ENCODE results near the gene FAM136A.
"Not testable (repeated sequence)": the region's sequence is repeated elsewhere in the genome, so short reads cannot be mapped to it uniquely, and the experiment has no call there.

The FAM136A gene

GRCh38 chr2:70283500-70284191 lies 18.2 kb downstream of the FAM136A start:
- no peak for DNase-seq

DNA sequence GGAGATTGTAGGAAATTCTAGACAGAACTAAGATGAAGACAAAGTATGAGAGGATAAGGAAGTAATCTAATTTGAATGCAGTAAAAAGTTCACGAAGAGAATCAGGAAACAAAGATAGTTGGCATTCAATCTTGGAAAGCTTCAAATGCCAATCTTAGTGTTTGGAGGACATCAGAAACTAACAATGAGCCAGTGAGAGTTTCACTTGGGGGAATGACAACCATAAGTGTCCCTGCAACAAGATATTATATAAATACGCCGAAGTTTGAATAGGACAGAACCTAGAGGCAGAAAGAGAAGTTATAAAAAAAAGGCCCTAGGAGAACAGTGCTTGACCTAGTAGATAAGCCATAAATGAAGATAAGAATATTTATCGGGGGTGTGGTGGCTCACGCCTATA lies 19.4 kb downstream of the FAM136A start:
- no peak for DNase-seq

DNA sequence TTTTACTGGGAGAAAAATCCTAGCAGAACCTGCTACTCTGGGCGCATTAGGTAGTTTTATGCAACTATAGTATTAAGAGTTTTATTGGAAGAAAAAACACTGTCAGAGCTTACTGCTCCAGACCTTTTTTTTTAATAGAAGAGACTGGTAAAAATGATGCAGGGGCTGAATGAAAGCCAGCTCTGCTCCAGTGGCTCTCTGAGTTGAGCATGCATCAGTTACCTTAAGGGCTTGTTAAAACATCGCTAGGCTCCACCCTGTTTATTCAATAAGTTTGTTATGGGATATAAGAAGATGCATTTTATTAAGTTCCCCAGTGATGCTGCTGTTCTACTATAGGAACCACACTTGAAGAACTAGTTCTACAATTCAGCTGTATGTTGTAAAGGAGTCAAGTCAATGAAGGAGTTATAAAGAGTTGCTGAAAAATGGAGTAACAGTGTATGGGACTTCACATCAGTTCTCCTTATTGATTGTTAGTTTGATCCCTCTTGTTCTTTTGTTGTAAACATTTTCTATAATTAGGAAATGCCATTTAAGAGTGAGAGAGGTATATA lies 21.5 kb downstream of the FAM136A start:
- DNase-seq: no peak

GRCh38 chr2:70270323-70270722 lies 31.5 kb downstream of the FAM136A start:
- no peak for DNase-seq

GRCh38 chr2:70269422-70270302 lies 32.2 kb downstream of the FAM136A start:
- not testable (repeated sequence) for DNase-seq

DNA sequence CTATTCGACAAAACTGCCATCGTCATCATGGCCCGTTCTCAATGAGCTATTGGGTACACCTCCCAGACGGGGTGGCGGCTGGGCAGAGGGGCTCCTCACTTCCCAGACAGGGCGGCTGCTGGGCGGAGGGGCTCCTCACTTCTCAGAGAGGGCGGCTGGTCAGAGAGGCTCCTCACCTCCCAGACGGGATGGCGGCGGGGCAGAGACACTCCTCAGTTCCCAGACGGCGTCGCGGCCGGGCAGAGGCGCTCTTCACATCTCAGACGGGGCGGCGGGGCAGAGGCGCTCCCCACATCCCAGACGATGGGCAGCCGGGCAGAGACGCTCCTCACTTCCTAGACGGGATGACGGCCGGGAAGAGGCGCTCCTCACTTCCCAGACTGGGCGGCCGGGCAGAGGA lies 34.9 kb downstream of the FAM136A start:
- DNase-seq: not testable (repeated sequence)

- no peak for DNase-seq
These were observed 40.4 kb downstream of the FAM136A start for GRCh38 chr2:70261501-70261900.

- no peak for DNase-seq
These were observed 43.4 kb downstream of the FAM136A start for GRCh38 chr2:70258532-70258875.

- DNase-seq: no peak
These were observed 46.1 kb downstream of the FAM136A start for GRCh38 chr2:70255637-70256314.

DNA sequence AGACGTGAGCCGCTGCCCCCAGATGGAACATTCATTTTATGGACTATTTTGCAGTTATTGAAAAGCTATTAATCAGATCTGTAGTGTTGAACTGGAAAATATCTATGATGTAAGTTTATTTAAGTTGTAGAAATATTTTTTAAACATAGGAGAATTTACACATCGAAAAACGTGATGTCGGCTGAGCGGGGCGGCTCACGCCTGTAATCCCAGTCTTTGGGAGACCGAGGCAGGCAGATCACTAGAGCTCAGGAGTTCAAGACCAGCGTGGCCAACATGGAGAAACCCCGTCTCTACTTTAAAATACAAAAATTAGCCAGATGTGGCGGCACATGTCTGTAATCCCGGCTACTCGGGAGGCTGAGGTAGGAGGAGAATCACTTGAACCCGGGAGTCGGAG lies 51.4 kb downstream of the FAM136A start:
- DNase-seq: no peak

DNA sequence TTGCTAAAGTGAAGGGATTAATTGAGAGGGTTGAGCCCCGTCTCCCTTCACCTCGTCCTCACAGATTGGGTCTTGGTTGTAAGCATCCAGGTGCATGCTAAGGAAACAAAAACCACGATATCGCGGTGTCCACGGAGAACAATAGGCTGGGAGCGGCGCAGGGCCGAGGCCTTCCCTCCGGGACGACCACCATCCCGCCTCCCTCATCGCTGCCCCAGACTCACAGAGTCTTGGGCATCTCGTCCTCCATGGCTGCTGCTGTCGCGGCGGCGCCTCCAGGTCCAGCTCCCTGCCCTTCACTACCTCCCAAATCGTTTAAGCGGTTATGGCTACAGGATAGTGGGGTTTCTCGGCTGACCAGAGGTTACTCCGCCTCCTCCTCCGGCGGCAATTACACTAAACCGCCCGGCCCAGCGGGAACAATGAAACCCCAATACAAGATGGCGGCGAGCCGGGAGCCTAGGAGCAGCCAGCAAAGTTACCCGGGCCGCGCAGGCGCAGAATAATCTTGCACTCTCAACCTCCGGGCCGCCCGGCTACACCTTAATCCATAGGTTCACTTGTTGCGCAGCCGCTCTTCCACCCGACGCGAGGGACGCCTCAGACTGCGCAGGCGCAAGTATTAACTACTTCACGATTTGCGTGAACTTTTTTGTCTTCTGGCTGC lies 53.6 kb downstream of the FAM136A start, which contains the start of gene TIA1:
Gene TIA1 (minus strand): TSS at position 448 of the 667 bp plus-strand sequence. CDS start 198 bp downstream, at position 250.
- DNase-seq: peak; percentile 71

DNA sequence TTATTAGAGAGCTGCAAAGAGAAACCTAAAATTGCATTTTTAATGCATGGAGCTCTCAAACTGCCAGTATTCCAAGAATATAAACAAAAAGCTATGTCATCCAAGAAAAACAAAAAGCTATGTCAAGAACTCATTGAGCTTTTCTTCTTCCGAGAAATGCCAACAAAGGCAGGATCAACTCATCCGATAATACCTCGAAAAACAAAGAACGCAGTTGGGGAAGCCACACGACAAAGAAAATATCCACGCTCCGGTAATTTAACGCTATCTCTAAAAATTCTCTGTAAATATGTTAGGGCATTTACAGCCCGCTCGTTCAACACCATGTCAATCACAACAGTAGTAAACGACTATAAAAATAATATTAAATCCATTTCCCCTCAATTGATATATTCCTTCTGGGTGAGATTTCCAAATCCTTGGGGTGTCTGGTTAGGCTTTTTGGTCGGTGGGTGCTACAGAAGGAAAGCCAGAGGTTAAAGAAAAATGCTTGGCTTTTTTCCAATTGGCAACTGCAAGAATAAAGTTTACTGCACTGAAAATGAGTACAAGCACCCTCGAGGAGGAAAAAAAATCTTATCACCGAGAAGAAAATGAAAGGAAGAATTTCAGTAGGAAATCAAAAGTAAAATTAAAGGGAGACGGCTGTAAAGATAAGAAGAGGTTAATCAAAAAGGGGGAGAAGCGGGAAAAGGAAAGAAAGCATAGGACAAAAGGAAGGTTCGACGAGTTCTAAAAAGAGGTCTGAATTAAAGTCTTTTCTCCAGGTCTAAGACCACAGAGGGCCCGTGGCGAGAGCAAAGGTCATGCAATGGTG lies 54.3 kb downstream of the FAM136A start:
- no peak for DNase-seq
